HG03097 (cell line): ENCODE results near the gene GYS1.
"Not testable (repeated sequence)": the region's sequence is repeated elsewhere in the genome, so short reads cannot be mapped to it uniquely, and the experiment has no call there.

Experiments used
- ATAC-seq: cut with Tn5 transposase; IDR thresholded peaks from one replicate; pipeline ENCODE4 v1.9.1; 2021; ENCODE audit not compliant: unreplicated experiment, low FRiP score

Gene GYS1

DNA sequence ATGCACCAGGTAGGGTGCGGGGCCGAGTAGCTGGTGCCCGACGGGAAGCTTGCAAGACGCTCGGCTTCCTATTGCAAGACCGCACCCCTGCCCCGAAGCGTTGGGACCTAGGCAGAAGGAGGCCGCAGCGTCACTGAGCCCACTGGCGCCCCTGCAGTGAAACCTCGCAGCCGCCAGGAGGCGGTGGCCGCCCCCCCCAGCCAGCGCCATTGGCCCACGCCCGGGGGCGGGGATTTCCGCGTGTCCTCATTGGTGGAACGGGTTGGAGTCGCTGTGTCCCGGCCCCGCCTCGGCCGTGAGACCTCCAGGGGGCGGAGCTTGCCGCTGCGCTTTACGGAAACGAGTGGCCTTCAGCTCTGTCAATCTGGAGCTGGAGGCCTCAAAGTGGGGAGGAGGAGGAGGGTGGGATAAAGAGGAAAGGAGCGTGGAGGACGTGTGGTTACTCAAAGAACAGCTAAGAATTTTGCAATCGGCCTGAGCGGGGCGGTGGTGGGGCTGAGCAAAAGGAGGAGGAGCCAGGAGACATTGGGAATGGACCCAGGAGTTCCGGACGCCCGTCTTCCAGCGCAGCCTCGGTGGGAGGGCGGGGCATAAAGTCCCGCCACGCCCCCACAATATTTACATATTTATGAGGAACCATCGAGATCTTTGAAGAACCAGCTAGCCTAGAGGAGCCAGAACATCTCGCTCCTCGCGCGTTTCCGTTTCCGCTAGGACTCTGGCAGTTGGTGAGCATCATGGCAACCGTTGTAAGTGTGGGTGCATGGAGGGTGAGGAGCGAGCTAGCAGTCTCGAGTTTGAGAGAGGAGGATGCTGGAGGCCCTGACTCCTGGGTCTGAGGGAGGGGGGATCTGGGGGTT, at the start of gene GYS1, which contains the start of gene RUVBL2:
GYS1 (minus strand) TSS at position 135 of the 860 bp plus-strand sequence. CDS start 197 bp downstream, outside the sequence.
RUVBL2 (plus strand) TSS at position 713 of the 860 bp plus-strand sequence; CDS start at position 738, 25 bp downstream.
- peak; percentile 85 for ATAC-seq

GRCh38 chr19:49042666-49043065, 49.6 kb upstream of the GYS1 start:
- not testable (repeated sequence) for ATAC-seq

GRCh38 chr19:49042177-49042576, 49.1 kb upstream of the GYS1 start:
- no peak for ATAC-seq

DNA sequence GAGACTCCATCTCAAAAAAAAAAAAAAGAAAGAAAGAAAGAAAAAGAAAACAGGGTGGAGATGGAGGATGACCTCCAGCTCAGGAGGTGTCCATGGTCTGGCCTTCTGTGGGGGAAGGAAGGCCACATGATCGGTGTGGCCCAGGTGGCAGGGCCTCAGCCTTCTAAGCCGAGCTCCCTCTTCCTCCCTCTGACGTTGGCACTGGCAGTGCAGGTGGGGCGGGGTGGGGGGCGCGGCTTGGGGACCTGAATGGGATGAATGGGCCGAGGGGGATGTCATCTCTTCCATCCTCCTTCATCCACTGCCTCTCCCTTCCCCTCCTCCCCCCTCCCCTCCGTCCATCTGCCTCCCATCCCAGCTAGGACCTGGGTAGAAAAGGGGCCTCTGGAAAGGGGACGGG, 46.6 kb upstream of the GYS1 start:
- not testable (repeated sequence) for ATAC-seq

- not testable (repeated sequence) for ATAC-seq
These were observed 45.6 kb upstream of the GYS1 start for GRCh38 chr19:49038557-49039276.

GRCh38 chr19:49038111-49038510, 45.0 kb upstream of the GYS1 start:
- ATAC-seq: not testable (repeated sequence)

GRCh38 chr19:49036815-49037214, 43.7 kb upstream of the GYS1 start, which contains the start of gene CGB1:
TSS of gene CGB1 (minus strand) at chr19:49036895. CDS start at chr19:49036711, 184 bp downstream.
- ATAC-seq: not testable (repeated sequence)

GRCh38 chr19:49031642-49032301, 38.7 kb upstream of the GYS1 start, which contains the start of gene CGB2:
TSS of gene CGB2 (plus strand) at chr19:49031890. CDS start at chr19:49032096, 206 bp downstream.
- ATAC-seq: not testable (repeated sequence)

DNA sequence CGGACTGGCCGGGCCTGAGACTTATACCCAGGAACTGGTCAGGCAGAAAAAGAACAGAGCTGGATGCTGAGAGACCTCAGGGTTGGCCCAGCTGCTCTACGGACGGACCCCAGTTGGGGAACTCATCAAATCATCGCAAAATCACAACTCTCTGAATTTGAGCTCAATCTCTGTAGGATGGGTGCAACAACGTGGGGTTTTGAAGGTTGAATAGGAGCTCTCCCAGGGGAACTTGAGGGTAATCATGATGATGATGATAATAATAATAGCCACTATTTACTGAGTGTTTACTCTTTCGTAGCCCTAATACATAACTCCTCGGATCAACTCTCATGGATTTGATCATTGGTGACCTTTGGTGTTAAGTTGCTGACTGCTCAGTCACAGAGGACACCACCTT, 37.2 kb upstream of the GYS1 start:
- ATAC-seq: not testable (repeated sequence)

DNA sequence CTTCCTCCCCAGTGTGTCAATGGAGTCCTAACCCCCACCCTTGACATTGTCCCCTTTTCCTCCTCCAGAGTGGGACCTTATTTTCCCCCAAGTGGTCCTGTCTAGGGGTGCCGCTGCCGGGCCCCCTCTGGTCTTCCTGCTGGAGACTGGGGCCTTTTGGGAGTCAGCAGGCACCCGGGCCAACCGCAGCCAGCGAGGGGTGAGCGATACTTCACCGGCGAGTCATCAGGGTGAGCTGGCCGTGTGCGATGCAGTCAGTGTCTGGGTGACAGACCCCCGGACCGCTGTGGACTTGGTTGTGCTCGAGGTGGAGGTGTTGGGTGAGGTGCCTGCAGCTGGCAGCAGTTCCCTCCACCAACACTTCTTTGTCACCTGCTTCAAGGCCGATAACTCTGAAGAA, 36.6 kb upstream of the GYS1 start:
- not testable (repeated sequence) for ATAC-seq

DNA sequence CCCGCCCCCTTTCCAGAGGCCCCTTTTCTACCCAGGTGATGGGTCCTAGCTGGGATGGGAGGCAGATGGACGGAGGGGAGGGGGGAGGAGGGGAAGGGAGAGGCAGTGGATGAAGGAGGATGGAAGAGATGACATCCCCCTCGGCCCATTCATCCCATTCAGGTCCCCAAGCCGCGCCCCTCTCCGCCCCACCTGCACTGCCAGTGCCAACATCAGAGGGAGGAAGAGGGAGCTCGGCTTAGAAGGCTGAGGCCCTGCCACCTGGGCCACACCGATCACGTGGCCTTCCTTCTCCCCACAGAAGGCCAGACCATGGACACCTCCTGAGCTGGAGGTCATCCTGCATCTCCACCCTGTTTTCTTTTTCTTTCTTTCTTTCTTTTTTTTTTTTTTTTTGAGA, 35.6 kb upstream of the GYS1 start:
- ATAC-seq: not testable (repeated sequence)

GRCh38 chr19:49025599-49025998, 32.5 kb upstream of the GYS1 start:
- not testable (repeated sequence) for ATAC-seq

- not testable (repeated sequence) for ATAC-seq
These were observed 32.0 kb upstream of the GYS1 start for GRCh38 chr19:49025088-49025487.

GRCh38 chr19:49024233-49024632, 31.1 kb upstream of the GYS1 start, which contains the start of gene CGB3:
TSS of gene CGB3 (minus strand) at chr19:49024333. CDS start at chr19:49023971, 362 bp downstream.
- ATAC-seq: not testable (repeated sequence)

DNA sequence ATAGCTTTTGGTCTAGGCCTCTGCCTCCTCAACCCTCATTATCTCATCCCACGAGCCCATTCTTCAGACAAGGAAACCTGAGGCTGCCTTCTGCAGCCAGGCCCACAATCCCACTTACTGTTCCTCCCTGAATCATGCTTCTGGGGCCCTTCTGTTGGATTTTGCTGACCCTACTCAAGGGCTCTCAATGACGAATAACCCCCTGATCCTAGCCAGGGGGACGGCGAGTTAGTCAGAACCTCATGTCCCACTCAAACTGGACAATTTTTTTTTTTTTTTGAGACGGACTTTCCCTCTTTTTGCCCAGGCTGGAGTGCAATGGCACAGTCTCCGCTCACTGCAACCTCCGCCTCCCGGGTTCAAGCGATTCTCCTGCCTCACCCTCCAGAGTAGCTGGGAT, 29.0 kb upstream of the GYS1 start:
- no peak for ATAC-seq

DNA sequence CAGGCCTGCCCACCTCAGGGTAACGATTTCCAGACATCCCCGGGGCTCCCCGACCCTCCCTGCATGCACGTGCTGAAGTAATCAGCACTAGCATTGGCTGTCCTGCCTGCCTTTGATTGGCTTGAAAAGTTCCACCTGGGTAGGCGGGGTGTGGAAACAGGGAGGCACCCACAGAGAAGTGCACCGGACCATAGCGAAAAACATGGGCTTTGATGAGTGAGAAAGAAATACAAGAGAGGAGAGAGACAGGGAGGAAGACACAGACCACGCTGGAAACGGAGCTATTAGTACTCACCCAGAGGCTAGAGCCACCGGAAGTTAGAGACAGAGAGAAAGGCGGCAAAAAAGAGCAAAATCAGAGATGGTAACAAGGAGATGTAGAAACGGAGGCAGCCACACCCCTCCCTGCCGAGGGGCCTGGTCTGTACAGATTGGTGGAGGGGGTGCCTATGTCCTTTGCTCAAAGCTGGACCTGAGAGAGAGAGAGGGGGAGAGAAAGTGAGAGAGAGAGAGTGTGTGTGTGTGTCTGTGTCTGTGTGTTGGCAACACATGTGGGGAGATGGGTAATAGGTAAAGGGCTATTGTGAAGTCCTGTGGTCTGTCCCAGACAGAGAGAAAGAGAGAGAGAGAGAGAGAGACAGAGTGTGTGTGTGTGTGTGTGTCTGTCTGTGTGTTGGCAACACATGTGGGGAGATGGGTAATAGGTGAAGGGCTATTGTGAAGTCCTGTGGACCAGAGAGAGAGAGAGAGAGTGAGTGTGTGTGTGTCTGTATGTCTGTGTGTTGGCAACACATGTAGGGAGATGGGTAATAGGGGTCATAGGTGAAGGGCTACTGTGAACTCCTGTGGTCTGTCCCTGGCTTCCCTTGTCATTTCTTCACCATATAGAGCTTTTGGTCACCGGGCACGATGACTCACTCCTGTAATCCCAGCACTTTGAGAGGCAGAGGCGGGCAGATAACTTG, 28.1 kb upstream of the GYS1 start:
- no peak for ATAC-seq

DNA sequence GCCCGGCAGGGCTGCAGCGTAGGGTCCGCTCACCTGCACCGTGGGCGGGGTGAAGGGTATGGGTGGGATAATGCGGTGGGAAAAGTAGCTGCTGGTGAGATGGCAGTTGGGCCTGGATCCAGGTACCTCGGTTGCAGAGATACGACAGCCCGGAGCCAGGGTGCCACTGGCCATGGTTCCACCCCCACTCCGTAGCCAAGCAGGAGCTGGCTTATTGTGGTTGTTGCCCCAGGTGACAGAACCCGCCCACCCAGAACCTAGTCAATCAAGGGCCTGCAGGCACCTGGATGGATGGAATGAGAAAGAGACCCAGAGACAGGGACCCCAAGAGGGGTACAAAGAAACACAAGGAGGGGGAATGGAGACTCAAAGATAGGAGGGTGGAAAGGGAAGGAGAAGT, 27.2 kb upstream of the GYS1 start:
- no peak for ATAC-seq

DNA sequence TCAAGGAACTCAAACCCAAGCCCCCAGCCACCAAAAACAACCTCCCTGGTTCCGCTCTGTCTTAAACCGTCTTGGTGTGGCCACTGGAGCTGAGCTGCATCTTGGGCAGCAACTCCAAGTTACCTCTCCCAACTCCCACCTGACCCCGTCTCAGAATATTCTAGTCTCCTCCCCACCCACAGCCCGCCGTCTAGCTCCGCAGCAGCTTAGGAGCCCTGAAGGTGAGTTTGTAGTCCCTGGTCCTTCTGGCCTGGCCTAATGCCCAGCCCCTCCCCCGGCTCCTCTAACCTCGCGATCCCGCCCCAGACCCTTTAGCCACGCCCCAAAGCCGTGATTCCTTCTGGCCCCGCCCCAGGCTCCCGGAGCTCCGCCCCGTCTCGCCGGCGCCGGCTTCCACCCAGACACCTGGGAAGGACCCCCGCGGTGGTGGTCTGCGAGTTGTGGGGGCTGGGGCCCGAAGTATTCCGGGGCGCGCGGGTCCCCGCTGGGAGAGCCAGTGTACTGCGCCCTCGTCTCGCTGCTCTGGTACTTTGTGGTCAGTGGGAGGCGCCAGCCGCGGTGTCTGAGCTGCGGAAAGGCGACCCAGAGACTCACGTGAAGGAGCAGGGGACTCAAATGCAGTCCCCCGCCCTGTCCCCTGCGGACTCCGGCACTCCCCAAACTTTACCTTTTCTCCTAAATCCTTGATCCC, 26.3 kb upstream of the GYS1 start:
- no peak for ATAC-seq
